ENCODE measurements around the gene THSD1. TPM values are rescaled to one million over a fixed set of nuclear protein-coding genes. Genes with fewer than 3 reads are reported as not detected.

The THSD1 gene, protein sequence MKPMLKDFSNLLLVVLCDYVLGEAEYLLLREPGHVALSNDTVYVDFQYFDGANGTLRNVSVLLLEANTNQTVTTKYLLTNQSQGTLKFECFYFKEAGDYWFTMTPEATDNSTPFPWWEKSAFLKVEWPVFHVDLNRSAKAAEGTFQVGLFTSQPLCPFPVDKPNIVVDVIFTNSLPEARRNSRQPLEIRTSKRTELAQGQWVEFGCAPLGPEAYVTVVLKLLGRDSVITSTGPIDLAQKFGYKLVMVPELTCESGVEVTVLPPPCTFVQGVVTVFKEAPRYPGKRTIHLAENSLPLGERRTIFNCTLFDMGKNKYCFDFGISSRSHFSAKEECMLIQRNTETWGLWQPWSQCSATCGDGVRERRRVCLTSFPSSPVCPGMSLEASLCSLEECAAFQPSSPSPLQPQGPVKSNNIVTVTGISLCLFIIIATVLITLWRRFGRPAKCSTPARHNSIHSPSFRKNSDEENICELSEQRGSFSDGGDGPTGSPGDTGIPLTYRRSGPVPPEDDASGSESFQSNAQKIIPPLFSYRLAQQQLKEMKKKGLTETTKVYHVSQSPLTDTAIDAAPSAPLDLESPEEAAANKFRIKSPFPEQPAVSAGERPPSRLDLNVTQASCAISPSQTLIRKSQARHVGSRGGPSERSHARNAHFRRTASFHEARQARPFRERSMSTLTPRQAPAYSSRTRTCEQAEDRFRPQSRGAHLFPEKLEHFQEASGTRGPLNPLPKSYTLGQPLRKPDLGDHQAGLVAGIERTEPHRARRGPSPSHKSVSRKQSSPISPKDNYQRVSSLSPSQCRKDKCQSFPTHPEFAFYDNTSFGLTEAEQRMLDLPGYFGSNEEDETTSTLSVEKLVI
- total RNA-seq (10 to 100 TPM; 10.8 to 16.0 TPM), polyA plus RNA-seq (ENCODE audit: insufficient read length in 6 of 6) (10 to 100 TPM; 38.6 to 57.2 (median 50.7) TPM)
- long read RNA-seq, donor 1, transcript THSD1-201 (5 exons, 2,962 nt), result major isoform, 6 of 41 reads
- long read RNA-seq, donor 1, partial matches to known transcripts, result 32 of 41 reads
- long read RNA-seq, donor 1, other reads (novel, unspliced or antisense), result 0 of 41 reads
- long read RNA-seq, donor 2, transcript THSD1-202 (4 exons, 3,189 nt), result major isoform, 5 of 33 reads
- long read RNA-seq, donor 2, partial matches to known transcripts, result 25 of 33 reads
- long read RNA-seq, donor 2, other reads (novel, unspliced or antisense), result 0 of 33 reads
- long read RNA-seq, donor 3, transcript THSD1-202 (4 exons, 3,189 nt), result minor isoform, 5 of 11 reads
- long read RNA-seq, donor 3, transcript THSD1-201 (5 exons, 2,962 nt), result major isoform, 6 of 11 reads
- long read RNA-seq, donor 3, partial matches to known transcripts, result 0 of 11 reads
- long read RNA-seq, donor 3, other reads (novel, unspliced or antisense), result 0 of 11 reads
- long read RNA-seq, donor 4, partial matches to known transcripts, result 1 of 6 reads
- long read RNA-seq, donor 4, other reads (novel, unspliced or antisense), result 1 of 6 reads
- long read RNA-seq, donor 5, transcript THSD1-202 (4 exons, 3,189 nt), result minor isoform, 9 of 36 reads
- long read RNA-seq, donor 5, transcript THSD1-201 (5 exons, 2,962 nt), result major isoform, 10 of 36 reads
- long read RNA-seq, donor 5, partial matches to known transcripts, result 17 of 36 reads
- long read RNA-seq, donor 5, other reads (novel, unspliced or antisense), result 0 of 36 reads
- long read RNA-seq, donor 6, transcript THSD1-202 (4 exons, 3,189 nt), result major isoform, 7 of 11 reads
- long read RNA-seq, donor 6, partial matches to known transcripts, result 0 of 11 reads
- long read RNA-seq, donor 6, other reads (novel, unspliced or antisense), result 0 of 11 reads
- long read RNA-seq, donor 7, partial matches to known transcripts, result 0 of 4 reads
- long read RNA-seq, donor 7, other reads (novel, unspliced or antisense), result 0 of 4 reads
- long read RNA-seq, donor 8, transcript THSD1-201 (5 exons, 2,962 nt), result major isoform, 6 of 32 reads
- long read RNA-seq, donor 8, partial matches to known transcripts, result 23 of 32 reads
- long read RNA-seq, donor 8, other reads (novel, unspliced or antisense), result 0 of 32 reads
- long read RNA-seq, donor 9, result 0 reads
- long read RNA-seq, donor 10, partial matches to known transcripts, result 0 of 11 reads
- long read RNA-seq, donor 10, other reads (novel, unspliced or antisense), result 4 of 11 reads
- long read RNA-seq, donor 11, partial matches to known transcripts, result 9 of 11 reads
- long read RNA-seq, donor 11, other reads (novel, unspliced or antisense), result 0 of 11 reads
- long read RNA-seq, donor 12, transcript THSD1-201 (5 exons, 2,962 nt), result major isoform, 11 of 22 reads
- long read RNA-seq, donor 12, transcript THSD1-202 (4 exons, 3,189 nt), result minor isoform, 5 of 22 reads
- long read RNA-seq, donor 12, partial matches to known transcripts, result 6 of 22 reads
- long read RNA-seq, donor 12, other reads (novel, unspliced or antisense), result 0 of 22 reads

DNA sequence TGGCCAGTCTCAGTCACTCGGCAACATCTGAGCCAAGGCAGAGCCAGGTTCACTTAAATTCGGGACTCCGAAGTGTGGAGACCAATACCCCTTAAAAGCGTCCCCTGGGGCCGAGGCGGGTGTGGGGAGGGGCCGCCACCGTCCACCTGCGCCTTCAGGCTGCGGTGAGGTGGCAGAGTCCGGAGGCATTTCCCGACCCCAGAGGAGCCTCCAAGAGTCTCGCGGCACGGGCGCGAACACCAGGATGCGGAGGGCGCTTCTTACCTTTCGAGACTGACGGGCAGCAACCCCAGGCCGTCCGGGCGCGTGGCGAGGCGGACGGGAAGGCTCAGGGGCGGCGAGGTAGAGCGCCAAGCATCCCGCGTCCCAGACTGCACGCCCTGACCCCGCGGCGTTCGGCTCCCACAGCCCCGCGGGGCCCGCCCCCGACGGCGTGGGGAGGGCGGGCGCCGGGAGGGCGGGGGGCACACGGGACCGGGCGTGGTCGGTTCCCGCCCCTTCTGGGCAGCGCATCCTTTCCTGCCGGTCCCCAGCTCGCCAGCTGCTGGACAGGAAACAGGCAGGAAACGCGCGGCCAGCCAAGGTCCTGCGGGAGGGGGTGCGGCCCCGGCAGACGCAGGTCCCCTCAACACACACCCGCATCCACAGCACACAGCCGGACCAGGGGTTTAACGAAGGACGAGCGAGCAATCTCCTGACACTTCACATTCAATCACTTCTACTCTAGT lies at the start of gene THSD1:
Gene THSD1, minus strand, starts transcription at position 406 of the 728 bp plus-strand sequence. CDS start 3,572 bp downstream, outside the sequence.
- peak; percentile 80 for ATAC-seq
- Histone ChIP-seq H3K4me3 (peak within 1 kb of the TSS; percentile 47 to 52), H3K4me1 (peaks cover 0 to 17% of the 10 kb centered on the region in 2 donors), H3K27ac (peak within 1 kb of the TSS in 1 of 2 donors; percentile 59), H3K9me3 (no peaks in the 10 kb centered on the region), H3K27me3 (peaks cover 7 to 34% of the 10 kb centered on the region in 2 donors), H3K36me3 (peaks cover 0 to 4% of the 10 kb centered on the region in 2 donors)
- TF ChIP-seq, protein P1, sequence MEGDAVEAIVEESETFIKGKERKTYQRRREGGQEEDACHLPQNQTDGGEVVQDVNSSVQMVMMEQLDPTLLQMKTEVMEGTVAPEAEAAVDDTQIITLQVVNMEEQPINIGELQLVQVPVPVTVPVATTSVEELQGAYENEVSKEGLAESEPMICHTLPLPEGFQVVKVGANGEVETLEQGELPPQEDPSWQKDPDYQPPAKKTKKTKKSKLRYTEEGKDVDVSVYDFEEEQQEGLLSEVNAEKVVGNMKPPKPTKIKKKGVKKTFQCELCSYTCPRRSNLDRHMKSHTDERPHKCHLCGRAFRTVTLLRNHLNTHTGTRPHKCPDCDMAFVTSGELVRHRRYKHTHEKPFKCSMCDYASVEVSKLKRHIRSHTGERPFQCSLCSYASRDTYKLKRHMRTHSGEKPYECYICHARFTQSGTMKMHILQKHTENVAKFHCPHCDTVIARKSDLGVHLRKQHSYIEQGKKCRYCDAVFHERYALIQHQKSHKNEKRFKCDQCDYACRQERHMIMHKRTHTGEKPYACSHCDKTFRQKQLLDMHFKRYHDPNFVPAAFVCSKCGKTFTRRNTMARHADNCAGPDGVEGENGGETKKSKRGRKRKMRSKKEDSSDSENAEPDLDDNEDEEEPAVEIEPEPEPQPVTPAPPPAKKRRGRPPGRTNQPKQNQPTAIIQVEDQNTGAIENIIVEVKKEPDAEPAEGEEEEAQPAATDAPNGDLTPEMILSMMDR (IDR thresholded peaks at IDR 0.05), result no peak
- intact Hi-C loops (cut with DNase I), result no loop called here
- DNase-seq, result peak in 3 of 4 donors; percentile 59 to 85 (median 68)

DNA sequence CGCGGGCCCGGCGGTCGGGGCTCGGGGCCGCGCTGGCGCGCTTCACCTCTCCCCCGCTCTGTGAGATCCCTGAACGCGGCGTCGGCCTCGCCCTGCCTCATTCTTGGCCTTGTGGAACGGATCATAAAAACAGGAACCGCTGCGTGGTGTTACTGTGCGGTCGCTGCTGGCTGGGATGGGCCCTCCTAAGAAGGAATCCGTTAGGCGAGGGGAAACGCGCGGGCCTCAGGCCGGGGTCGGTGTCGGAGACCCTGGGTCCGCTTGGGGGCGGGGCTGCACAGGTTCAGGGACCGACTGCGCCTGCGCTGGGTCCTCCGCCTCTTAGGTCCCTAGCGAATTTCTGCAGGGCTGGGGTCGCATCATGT lies 49.7 kb upstream of the THSD1 start:
- intact Hi-C loops (cut with DNase I), result no loop called here
- peak overlapping the region; percentile 80 to 86 for H3K4me3 ChIP-seq
- peak; percentile 77 to 91 (median 80) for DNase-seq
- peak; percentile 54 for ATAC-seq
- no peaks in the 10 kb centered on the region for H3K9me3 ChIP-seq
- no peaks in the 10 kb centered on the region for H3K27me3 ChIP-seq
- peaks cover 0 to 4% of the 10 kb centered on the region in 2 donors for H3K36me3 ChIP-seq
- TF ChIP-seq, protein P1 (IDR thresholded peaks at IDR 0.05), result no peak
- peak overlapping the region; percentile 94 to 95 for H3K27ac ChIP-seq
- H3K4me1 ChIP-seq, result peaks cover 4 to 25% of the 10 kb centered on the region in 2 donors

DNA sequence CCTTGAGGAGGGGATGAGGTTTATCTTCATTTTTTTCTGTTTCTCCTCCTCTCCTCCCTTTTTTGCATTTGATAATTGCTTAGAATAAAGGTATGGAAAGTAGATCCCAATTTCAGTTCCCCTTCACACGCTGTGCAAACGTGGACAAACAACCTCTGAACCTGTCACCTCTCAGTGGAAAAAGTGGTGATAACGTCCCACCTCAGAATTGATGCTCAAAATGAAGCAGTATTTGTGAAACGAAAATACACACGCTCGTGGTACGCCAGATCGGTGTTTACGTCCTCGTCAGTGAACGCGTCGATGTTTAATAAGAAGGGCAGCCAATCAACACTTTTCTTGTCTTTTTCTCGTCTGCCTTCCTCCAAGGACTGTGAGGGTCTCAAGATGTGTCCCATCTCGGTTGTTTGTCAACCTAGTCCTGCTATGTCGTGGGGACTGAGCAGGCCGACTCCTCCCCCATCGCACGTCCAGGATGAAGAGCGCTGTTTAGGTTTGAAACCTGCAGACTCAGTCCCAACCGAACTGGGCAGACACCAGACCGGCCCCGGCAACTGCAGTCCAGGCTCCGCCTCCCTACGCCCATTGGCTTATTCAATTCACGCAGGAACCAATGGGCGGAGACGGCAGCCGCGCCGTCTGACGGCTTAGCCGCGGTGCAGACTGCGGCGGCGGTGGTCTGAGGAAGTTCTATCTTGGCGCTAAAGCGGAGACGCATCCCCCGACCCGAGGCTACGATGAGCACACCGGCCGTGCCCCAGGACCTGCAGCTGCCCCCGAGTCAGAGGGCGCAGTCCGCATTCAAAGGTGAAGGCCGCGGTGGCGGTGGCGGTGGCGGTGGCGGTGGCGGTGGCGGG lies 49.1 kb upstream of the THSD1 start, which contains the start of gene CKAP2:
Gene CKAP2, plus strand, starts transcription at position 659 of the 857 bp plus-strand sequence. Its CDS starts 79 bp downstream, at position 738.
- ATAC-seq (peak; percentile 91), DNase-seq (peak; percentile 88 to 97 (median 96))
- H3K9me3 ChIP-seq, result no peaks in the 10 kb centered on the region
- intact Hi-C loops (cut with DNase I), result loop anchor here in 1 of 2 donors (5.0 kb wide), 1 partner anchor 113 kb away; no protein-coding TSS in a partner anchor
- H3K4me1 ChIP-seq, result peaks cover 4 to 26% of the 10 kb centered on the region in 2 donors
- peak within 1 kb of the TSS; percentile 80 to 86 for H3K4me3 ChIP-seq
- H3K36me3 ChIP-seq, result no peaks in the 10 kb centered on the region
- TF ChIP-seq, protein P1 (IDR thresholded peaks at IDR 0.05), result no peak
- H3K27ac ChIP-seq, result peak within 1 kb of the TSS; percentile 94 to 95
- H3K27me3 ChIP-seq, result no peaks in the 10 kb centered on the region

Measured in left lung (tissue), 14 donors.